M059J (cell line): ENCODE data around the gene FOXRED2. TPM values are rescaled to one million over a fixed set of nuclear protein-coding genes. Genes with fewer than 3 reads are reported as not detected.
"Not testable (repeated sequence)": the region's sequence is repeated elsewhere in the genome, so short reads cannot be mapped to it uniquely, and the experiment has no call there.

Experiments
- DNase-seq: peaks from one replicate; pipeline ENCODE4 v3.0.0-alpha.2; 2012; ENCODE audit warnings: low read depth
- total RNA-seq: library from RNA; depleted of rRNA; stranded (reverse); fragments of >200 nt; shearing (Covaris generic); gene quantifications from 2 replicates; pipeline ENCODE4 v1.2.3, GENCODE V29; 2014

Gene FOXRED2
- total RNA-seq, 1 experiment from 2014 or later = 19.6 TPM

DNA sequence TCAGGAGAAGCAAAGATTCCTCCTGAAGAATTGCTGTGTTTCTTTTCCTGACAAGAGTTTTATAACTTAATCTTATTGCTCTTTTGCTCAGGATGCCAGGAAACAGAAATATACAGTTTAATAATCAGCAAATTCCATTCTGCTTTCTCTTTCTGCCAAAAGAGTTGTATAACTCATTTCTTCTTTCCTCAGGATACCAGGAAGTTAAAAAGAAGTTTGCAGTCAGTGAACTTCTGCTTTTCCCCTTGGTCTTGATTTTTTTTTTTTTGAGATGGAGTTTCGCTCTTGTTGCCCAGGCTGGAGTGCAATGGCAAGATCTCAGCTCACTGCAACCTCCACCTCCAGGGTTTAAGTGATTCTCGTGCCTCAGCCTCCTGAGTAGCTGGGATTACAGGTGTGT is 13.1 kb upstream of the FOXRED2 start:
- not testable (repeated sequence) for DNase-seq

DNA sequence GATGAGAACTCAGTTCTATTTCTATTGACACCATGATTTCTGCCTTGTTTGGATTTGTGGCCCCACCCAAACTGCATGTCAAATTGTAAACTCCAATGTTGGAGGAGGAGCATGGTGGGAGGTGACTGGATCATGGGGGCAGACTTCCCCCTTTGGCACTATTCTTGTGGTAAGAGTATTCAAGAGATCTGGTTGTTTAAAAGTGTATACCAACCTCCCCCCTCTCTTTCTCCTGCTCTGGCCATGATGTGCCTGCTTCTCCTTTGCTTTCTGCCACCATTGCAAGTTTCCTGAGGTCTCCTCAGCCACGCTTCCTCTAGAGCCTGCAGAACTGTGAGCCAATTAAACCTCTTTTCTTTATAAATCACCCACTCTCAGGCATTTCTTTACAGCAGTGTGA is 7.9 kb upstream of the FOXRED2 start:
- no peak for DNase-seq

DNA sequence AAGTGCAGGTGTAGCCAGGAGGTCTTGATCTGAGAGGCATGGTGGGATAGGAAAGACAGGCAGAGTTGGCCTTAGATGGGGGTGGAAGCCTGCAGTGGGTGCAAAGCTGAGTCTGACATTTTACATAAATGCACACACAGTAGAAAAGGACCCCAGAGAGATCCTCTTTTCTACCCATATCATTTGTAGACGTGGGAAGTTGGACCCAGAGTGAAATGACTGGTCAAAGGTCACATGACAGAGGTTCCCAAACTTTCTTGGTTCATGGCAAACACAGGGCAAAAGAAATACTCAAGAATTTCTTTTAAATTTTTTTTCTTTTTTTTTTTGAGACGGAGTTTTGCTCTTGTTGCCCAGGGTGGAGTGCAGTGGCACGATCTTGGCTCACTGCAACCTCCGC is 6.2 kb upstream of the FOXRED2 start:
- no peak for DNase-seq

DNA sequence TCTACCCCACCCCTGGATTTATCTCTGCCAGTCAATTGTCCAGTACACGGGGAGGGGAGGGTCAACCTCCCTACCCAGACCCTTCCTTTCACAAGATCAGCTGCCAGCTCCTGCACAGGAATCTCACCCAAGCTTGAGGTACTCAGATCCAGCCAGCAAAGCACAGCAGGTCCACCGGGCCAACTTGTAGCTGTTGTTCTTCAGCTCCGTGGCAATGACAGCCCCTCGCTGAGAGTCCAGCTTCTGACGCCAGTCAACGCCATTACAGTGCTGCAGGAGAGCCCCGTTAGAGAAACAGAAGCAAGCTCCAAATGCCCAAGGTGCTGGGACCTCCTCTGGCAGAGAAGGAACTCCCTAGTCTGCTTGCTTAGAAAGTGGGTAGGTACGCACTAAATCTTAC is 5.5 kb upstream of the FOXRED2 start:
- no peak for DNase-seq

DNA sequence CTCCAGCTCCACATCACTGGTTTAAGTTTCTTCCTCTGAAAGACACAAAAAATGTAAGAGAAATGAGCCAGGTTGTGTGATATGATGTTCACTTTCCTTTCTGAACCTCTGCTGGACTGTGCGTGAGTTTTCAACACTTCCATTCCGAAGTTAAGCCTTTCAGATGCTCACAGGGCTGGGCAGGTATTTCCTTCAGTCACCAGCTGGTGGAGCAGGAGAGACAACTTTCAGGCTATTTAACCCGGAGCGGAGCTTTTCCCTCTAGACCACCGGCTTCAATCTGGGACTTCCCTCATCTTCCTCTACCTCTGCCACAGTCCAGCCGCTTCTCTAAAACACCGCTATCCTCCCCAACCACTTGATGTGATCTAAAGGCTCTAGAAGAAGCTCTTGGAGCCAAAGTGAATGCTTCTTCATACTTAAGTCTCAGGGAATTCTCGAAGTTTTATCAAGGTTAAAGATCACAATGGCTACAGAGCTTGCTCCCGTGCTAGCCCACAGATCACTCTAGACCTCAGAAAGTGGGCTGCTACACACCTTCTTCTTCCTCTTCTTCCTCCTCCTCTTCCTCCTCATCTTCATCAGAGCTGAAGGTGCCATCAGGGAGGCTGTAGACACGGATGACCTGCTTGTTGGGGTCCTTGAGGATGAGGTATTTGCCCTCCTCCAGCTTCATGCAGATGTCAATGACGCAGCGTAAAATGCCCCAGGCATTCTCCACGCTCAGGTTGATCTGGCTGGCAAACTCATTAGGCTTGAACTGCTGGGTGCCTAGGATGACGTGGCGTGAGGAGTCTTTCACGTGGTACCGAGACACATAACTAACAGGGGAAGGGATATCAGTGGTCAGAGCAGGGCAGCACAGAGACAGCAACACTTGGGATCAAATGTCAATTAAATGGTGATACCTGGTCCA is 4.4 kb upstream of the FOXRED2 start:
- DNase-seq = peak; percentile 44

DNA sequence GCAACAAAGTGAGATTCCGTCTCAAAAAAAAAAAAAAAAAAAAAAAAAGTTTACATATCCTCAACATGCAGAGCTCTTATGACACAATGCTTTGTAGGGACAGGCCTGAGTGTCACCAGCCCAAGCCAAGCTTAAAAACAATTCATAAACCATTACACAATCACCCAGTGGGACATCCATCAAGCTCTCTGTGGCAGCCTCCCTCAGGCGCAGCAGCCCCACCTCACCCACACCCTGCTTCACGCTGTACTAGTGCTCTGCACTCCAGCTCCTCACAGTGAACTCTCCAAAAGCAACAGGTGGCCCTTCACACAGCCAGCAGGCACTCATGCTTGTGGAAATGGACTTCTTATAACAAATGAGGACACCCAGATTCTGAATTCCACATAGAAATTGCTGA is 3.5 kb upstream of the FOXRED2 start:
- no peak for DNase-seq

DNA sequence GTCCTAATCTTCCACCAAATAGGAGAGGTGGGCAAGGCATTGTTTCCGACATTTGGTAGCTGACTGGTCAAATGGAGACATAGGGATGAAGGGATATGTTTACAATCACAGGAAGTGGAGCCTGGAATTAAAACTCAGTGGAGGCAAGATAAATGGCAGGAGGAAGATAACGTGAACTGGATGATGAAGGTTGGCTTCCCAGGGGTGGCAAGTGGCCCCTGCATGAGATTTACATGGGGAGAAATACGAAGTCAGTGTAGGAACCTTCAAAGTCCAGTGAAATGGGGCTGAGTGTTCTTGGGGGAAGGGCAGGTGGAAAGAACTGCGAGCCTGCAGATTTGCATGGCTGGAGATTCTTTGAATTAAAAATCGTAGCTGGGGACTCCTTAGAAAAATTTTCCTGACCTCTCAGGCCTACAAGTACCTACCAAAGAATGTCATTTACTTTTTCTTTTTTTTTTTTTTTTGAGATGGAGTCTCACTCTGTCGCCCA is 724 bp upstream of the FOXRED2 start:
- no peak for DNase-seq

DNA sequence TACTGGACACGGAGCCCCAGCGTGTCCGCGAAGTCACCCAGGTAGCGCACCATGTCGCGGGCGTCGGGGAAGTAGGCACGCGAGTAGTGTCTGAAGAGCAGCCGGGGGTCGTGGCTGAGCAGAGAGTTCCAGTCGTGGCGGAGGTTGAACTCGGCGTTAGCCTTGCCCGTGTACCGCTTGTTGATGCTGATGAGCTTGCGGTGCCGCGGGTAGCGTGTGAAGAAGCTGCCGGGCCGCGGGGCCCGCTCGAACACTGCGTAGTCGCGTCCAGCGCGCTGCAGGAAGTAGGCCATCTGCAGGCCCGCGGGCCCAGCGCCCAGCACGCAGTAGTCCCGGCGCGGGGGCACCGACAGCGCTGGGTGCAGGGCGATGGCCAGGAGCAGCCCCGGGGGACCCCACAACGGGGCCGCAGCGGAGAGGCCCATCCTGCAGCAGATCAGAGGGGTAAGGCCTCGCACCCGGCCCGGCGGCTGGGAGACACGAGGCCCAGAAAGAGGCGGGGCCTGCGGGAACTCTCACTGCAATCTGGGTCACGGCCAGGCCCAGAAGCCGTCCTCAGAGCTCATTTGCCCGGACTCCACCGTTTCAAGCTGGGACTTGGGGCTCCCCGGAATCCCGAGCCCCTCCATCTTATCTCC is 723 bp downstream of the FOXRED2 start:
- no peak for DNase-seq

DNA sequence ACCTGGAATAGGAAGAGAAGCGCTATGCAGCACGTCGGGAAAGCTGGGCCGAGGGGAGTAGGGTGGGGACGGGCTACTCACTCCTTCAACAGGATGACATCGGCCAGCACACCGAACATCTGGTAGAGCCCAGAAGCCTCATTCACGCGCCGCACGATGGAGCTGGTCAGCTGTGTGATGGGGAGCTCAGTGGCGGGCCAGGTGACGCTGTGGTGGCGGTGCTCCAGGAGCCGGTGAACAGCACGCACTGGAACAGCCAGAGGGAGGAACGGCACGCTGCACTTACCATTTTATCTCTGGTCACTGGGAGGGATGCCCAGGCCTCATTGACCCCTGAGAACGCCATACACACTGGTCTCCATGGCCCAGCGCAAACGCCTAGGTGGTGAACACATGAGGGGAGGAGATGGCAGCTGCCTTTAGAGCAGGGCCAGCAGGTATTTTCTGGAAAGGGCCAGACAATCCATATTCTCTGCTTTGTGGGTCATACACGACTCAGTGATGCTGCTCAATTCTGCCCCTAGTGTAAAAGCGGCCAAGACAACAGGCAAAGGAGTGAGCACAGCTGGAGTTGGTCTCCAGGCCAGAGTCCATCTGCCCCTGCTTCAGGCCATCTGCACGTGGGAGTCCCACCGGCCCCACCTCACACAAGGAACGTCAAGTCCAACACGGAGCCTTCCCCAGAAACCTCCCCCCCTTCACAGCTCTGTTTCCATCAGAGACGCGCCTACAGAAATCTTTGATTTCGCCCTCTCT is 8.8 kb downstream of the FOXRED2 start:
- DNase-seq = no peak

DNA sequence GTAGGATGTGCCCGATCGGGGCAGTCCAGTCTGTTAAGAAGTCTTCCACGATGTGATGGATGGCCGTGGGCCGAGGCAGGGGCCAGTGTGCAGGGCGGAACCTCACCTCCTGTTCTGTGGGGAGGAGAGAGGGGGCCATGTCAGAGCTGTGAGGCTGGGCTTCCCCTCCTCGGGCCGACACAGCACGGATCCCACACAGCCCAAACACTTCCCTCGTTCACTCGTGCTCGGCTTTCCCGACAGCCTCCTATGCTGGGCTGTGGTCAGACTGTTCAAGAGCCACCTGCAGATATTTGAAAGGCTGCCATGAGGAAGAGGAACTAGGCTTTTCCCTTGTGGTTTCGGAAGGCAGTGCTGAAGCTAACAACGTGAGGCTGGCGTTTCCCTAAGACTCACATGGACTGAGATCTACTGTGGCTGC is 13.1 kb downstream of the FOXRED2 start:
- no peak for DNase-seq

DNA sequence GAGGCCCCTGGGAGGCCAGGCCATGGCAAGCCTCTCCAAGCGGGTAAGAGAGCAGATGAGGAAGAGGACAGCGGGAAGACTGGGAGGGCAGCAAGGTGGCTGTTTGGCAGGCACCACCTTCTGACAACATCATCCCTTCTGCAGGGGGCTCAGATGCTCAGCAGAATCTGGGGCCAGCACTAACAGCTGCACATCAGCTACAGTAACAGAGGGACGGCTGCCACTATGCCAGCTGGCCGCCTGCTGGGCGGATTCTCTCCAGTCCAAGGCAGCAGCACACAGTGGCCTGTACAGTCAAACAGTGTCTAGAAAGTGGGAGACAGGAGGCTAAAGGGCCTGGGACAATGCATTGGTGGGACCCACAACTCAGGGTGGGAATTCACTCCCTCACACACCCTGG is 14.7 kb downstream of the FOXRED2 start:
- DNase-seq = no peak

DNA sequence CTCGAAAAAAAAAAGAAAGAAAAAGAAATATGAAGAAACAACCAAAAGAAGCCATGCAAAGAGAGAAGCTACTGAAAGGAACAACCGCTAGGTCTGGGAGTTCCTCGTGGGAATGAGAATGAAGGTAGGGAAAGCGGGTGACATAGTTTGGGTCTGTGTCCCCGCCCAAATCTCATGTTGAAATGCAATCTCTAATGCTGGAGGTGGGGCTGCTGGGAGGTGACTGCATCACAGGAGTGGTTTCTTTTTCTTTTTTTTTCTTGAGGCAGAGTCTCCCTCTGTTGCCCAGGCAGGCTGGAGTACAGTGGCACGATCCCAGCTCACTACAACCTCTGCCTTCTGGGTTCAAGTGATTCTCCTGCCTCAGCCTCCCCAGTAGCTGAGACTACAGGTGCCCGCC is 15.7 kb downstream of the FOXRED2 start:
- no peak for DNase-seq

DNA sequence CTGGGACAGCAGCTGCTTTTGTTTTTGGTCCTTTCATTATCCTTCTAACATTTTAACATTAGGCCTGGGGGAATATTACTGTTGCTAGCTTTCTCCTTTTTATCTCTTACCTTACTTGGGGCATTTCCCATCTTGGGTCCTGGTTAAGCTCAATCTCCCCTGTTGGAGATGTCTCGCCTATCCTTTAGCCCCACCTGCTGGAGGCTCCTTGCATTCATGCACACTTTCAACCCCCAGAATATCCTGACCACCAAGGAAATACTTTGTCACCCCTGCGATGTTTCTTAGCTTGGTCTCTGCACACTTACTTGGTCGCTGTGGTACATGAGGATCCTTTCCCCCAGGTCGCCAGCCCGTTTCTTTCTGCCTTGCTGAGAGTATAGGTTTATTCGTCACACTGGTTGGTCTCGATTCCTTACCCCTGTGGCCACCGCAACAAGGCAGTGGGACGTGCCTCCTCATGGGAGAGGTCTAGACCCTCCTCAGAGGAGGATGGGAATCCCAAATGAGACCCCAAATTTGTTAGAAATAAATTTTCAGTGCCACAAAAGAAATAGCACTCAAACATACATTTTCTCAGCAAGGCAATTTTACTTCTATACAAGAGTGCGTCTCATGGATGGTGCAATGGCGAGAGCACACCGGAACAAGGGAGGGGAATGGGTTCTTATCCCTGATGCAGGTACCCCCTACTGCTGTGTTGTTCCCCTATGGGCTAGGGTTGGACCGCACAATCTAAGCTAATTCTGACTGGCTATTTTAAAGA is 20.0 kb downstream of the FOXRED2 start:
- DNase-seq = no peak

DNA sequence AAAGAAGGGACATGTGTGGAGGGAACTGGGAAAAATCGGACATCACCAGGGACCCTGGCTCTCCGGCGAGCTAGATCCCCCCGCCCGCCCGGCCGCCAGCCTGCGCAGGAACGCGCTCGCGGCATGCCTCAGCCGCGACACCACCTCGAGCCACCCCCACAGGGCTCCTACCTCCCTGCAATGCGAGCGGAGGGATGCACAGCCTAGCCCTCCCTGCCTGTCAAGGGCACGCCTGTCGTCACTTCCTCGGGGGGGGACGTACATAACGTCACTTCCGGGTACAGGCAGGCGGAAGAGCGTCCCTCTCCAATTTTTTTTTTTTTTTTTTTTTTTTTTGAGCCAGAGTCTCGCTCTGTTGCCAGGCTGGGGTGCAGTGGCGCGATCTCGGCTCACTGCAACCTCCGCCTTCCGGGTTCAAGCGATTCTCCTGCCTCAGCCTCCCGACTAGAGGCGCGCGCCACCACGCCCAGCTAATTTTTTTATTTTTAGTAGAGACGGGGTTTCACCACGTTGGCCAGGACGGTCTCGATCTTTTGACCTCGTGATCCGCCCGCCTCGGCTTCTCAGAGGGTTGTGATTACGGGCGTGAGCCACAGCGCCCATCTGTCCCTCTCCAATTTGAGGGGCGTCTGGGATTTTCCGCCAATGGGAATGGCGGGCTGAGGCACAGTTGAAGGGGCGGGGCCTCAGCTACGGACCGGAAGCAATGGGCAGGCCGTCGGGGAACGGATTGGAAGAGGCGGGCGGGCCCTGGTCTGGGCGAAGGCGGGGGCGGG is 25.3 kb downstream of the FOXRED2 start, which contains the start of gene TXN2:
TSS of gene TXN2 (minus strand) at position 248 of the 776 bp plus-strand sequence. CDS start 803 bp downstream, outside the sequence.
- peak; percentile 93 for DNase-seq

DNA sequence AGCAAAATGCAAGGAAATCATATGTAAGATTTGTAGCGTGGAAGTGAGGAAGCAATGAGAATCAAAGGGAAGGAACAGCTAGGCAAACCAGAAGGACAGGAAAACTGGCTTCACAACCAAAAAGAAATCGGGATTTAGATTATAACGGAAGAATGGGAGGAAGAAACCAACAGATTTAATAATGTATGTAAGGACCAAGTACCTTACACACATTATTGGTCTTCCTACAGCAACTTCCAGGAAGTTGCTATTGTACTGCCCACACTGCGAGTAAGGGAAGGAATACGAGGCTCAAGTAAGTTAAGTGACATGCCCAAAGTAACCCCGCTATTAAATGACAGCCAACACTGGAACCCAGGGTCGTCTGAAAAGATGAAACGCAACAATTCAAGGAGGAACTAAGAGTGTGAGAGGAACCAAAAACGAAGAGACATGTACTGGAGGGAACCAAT is 25.9 kb downstream of the FOXRED2 start:
- no peak for DNase-seq

DNA sequence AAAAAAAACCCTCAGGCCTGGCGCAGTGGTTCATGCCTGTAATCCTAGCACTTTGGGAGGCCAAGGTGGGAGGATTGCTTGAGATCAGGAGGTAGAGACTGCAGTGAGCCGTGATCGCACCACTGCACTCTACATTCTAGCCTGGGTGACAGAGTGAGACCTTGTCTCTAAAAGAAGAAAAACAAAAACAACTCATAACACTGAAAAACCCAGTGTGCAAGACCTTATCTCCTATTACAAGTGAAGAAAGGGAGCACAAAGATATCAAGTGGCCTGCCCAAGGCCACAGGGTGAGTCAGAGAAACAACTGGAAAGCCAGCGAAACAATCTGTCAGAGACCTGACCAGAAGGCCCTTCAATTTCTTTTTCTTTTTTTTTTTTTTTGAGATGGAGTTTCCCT is 27.9 kb downstream of the FOXRED2 start:
- no peak for DNase-seq

DNA sequence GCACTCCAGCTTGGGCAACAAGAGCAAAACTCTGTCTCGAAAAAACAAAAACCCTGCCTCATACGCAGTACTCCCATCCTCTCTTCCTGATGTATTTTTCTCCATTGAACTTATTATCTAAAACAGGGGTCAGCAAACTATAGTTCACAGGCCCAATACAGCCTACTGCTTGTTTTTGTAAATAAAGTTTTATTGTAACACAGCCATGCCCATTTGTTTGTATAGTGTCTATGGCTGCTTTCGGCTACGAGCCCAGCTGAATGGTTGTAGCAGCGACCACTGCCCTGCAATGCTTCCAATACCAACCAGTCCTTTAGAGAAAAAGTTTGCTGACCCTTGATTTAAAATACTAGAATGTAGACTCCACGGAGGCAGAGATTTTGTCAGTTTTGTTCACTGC is 31.5 kb downstream of the FOXRED2 start:
- no peak for DNase-seq

DNA sequence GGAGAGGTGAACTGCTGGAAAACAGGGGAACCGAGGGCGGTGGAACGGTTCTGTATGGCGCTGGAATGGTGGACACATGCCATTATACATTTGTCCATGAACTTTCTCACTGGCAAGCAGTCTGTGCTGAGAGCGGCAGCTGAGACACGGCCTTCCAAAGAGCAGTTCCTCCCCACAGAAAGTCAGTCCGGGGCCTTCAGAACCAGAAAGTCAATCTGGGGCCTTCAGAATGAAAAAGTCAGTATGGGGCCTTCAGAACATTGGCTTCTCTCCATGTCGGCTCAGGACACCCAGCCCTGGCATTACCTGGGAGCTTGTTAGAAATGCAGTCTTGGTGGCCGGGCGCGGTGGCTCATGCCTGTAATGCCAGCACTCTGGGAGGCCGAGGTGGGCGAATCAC is 34.2 kb downstream of the FOXRED2 start:
- no peak for DNase-seq

DNA sequence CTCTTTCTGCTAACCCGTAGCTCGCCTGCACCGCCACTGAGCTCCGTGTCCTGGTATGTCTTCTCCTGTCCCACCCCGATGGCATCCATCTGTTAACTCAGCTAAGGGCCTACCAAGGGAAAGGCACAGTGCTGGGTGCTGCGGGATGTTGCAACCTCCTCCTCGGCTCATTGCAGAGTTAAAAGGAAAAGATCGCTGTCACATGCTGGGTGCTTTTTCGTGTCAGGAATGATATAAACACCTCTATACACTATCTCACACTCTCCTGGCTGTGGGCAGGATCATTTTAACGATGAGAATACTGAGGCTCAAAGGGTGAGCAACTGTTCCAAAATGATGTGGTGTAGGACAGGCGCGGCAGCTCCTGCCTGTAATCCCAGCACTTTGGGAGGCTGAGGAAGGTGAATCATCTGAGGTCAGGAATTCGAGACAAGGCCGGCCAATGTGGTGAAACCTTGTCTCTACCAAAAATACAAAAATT is 35.5 kb downstream of the FOXRED2 start:
- peak; percentile 79 for DNase-seq

DNA sequence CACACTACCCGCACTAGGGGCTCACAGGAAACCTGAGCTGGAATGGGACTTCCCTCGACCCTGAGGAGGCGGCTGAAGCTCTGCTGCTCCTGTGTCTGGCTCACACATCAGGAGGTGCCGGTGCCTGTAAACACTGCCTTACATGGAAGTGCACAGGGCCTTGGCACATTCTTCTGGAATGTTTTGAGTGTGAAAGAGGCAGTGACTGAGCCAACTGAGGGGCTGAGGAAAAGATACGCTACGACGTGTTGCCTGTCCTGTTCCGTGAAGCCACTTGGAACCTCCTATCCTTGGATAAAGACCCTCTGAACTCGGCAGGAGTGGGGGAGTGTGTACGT is 35.9 kb downstream of the FOXRED2 start:
- DNase-seq = no peak
